Measurements from ENCODE around the gene LRP2.

- TF ChIP-seq ASH2L (IDR thresholded peaks at IDR 0.05; ENCODE audit: borderline replicate concordance, low read depth), result no peak
- TF ChIP-seq CTCF (IDR thresholded peaks at IDR 0.05 in 2 of 3, conservative IDR thresholded peaks at IDR 0.05 in 1 of 3; ENCODE audit: control insufficient read depth in 2 of 3, extremely low read depth in 1 of 3, insufficient read depth in 1 of 3, low read depth in 3 of 3, low read length in 3 of 3), result no peak
- no peak for TF ChIP-seq POLR2AphosphoS2 (IDR thresholded peaks at IDR 0.05; ENCODE audit: low read depth, low read length)
These were observed 47.0 kb downstream of the LRP2 start for GRCh38 chr2:169315357-169315756.

All from GM12878 (cell line).